Spleen (tissue), 11 donors: ENCODE results near the gene ITPR2. TPM values are rescaled to one million over a fixed set of nuclear protein-coding genes. Genes with fewer than 3 reads are reported as not detected.

Source experiments
- DNase-seq: peaks from one replicate; pipeline ENCODE4 v3.0.0-alpha.2; 2020
- H3K27ac ChIP-seq, 8 donors: fragments of 200-600 bp; sonication (generic) in 7 of 8; 1 replicate in 4 of 8; 2 replicates in 4 of 8; pipeline versions ENCODE4 v1.5.0 to v1.8.0; 2016 to 2021; ENCODE audit warnings: inconsistent platforms in 4 of 8, mild to moderate bottlenecking in 4 of 8, moderate library complexity in 1 of 8
- H3K27me3 ChIP-seq, 7 donors: fragments of 200-600 bp; sonication (generic) in 6 of 7; replicated peaks in 1 of 7; 1 replicate in 4 of 7; 2 replicates in 3 of 7; pipeline versions ENCODE4 v1.5.0 to v1.8.0; 2016 to 2021; ENCODE audit warnings: inconsistent platforms in 3 of 7, mild to moderate bottlenecking in 1 of 7
- H3K36me3 ChIP-seq, 6 donors: fragments of 200-600 bp; sonication (generic) in 5 of 6; 1 replicate in 4 of 6; 2 replicates in 2 of 6; pipeline versions ENCODE4 v1.5.0 to v1.8.0; 2016 to 2021; ENCODE audit warnings: inconsistent platforms in 2 of 6
- H3K4me1 ChIP-seq, 6 donors: fragments of 200-600 bp; sonication (generic) in 5 of 6; 1 replicate in 3 of 6; 2 replicates in 3 of 6; pipeline versions ENCODE4 v1.5.0 to v1.8.0; 2016 to 2021; ENCODE audit warnings: inconsistent platforms in 3 of 6
- H3K4me3 ChIP-seq, 8 donors: fragments of 200-600 bp; sonication (generic) in 7 of 8; 1 replicate in 4 of 8; 2 replicates in 4 of 8; pipeline versions ENCODE4 v1.5.0 to v1.8.0; 2016 to 2021; ENCODE audit warnings: inconsistent platforms in 4 of 8, mild to moderate bottlenecking in 4 of 8, moderate library complexity in 2 of 8
- H3K9me3 ChIP-seq, 8 donors: fragments of 200-600 bp; sonication (generic) in 7 of 8; 1 replicate in 4 of 8; 2 replicates in 4 of 8; pipeline versions ENCODE4 v1.5.0 to v1.8.0; 2016 to 2021; ENCODE audit warnings: inconsistent platforms in 4 of 8
- POLR2A ChIP-seq, 3 donors: fragments of 450-650 bp; IDR thresholded peaks; one replicate each; pipeline ENCODE4 v1.5.1; 2017; ENCODE audit warnings: antibody characterized with exemption in 3 of 3, mild to moderate bottlenecking in 1 of 3
- POLR2AphosphoS5 ChIP-seq, 3 donors: sonication (generic); formaldehyde crosslinking; IDR thresholded peaks; one replicate each; pipeline ENCODE4 v1.5.1; 2017; ENCODE audit warnings: antibody characterized with exemption in 3 of 3
- WGBS, 5 donors: extraction: QIAGEN DNeasy Blood & Tissue Kit in 3 of 5; methylation state at CpG; one replicate each; pipeline versions ENCODE4 v1.1.5 to v1.1.7; 2013 to 2018; 5-methylcytosine and 5-hydroxymethylcytosine counted together
- intact Hi-C: fragments of 100-400 bp; cut with DNase I; formaldehyde crosslinking; loops from one replicate; pipeline ENCODE4 v1.15.0; 2023; ENCODE audit warnings: low total_unique reads
- polyA plus RNA-seq, 3 donors: library from polyadenylated mRNA; stranded (reverse); fragments of 200-250 nt; gene quantifications; one replicate each; pipeline ENCODE4 v1.2.1, GENCODE V29; 2013
- total RNA-seq, 7 donors: library from RNA; depleted of rRNA in 3 of 7; stranded (reverse); fragments of >200 nt in 3 of 7; fragmentation: NEBNext Ultra II Directional in 4 of 7; extraction: Animal tissue kit (Norgen Biotek cat#: 25700) in 4 of 7; gene quantifications; one replicate each; pipeline versions ENCODE4 v1.1.0 to v1.2.1, GENCODE V29; 2016 to 2021
- TF ChIP-seq, protein P1 (sequence below), 11 experiments: fragments of 200-600 bp in 7 of 11; fragments of 450-650 bp in 4 of 11; sonication (generic) in 4 of 11; IDR thresholded peaks in 8 of 11; conservative IDR thresholded peaks in 3 of 11; 1 replicate in 7 of 11; 2 replicates in 4 of 11; pipeline versions ENCODE4 v1.4.0 to v1.8.0; 2016 to 2021; ENCODE audit warnings: antibody characterized with exemption in 11 of 11, inconsistent platforms in 4 of 11, mild to moderate bottlenecking in 1 of 11
- donor health status: healthy with polysubstance abuse.
- donor health status: DM: no; HTN: no; CAD: no; lungs with moderate emphysema.
- donor health status: DM: no; HTN: no; CAD: no.
- donor health status: Bipolar disorder and iron deficiency.
- donor health status: healthy.
- donor health status: DM: no; HTN: no; CAD: no.
- donor health status: DM: yes; HTN: yes; CAD: no.

Gene ITPR2
- total and polyA plus RNA-seq, 10 donors: 3.2 to 105 (median 60.4) TPM

DNA sequence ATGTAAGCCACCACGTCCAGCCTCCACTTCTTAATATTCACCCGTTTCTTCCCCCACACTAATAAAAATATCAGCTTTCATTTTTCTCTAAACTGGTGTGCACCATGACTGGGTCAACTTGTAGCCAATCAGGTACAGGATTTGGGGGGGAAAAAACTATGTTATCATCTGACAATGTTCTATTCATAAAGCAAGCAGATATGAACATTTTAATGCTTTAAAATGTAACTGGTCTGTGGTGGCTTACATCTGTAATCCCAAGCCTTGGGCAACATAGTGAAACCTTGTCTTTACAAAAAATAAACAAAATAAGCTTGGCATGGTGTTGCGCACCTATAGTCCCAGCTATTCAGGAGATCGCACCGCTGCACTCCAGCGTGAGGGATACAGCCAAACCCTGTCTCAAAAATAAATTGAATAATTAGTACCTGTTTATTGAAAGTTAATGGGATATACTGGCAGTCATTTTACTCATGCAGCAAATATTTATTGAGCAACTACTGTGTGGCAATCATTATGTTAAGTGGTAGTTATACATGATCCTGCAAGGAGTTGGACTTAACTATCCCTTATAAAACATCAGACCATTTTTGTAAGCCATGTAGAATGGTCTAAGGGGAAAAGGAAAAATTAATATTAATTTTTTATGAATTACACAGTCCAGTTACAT, 15.3 kb upstream of the ITPR2 start:
- no peaks in the 10 kb centered on the region for H3K9me3 ChIP-seq
- H3K27ac ChIP-seq: no peak overlapping the region
- no peaks in the 10 kb centered on the region for H3K27me3 ChIP-seq
- TF ChIP-seq POLR2A (IDR thresholded peaks at IDR 0.05) (no peak), POLR2AphosphoS5 (IDR thresholded peaks at IDR 0.05) (no peak)
- TF ChIP-seq, protein P1, sequence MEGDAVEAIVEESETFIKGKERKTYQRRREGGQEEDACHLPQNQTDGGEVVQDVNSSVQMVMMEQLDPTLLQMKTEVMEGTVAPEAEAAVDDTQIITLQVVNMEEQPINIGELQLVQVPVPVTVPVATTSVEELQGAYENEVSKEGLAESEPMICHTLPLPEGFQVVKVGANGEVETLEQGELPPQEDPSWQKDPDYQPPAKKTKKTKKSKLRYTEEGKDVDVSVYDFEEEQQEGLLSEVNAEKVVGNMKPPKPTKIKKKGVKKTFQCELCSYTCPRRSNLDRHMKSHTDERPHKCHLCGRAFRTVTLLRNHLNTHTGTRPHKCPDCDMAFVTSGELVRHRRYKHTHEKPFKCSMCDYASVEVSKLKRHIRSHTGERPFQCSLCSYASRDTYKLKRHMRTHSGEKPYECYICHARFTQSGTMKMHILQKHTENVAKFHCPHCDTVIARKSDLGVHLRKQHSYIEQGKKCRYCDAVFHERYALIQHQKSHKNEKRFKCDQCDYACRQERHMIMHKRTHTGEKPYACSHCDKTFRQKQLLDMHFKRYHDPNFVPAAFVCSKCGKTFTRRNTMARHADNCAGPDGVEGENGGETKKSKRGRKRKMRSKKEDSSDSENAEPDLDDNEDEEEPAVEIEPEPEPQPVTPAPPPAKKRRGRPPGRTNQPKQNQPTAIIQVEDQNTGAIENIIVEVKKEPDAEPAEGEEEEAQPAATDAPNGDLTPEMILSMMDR (IDR thresholded peaks at IDR 0.05 in 8 of 11, conservative IDR thresholded peaks at IDR 0.05 in 3 of 11): no peak
- intact Hi-C loops: no loop called here
- DNase-seq: no peak
- WGBS, 5 donors: 78 to 95% (median 86%) methylated on average over 6 of the region's 6 CpGs
- peaks cover 0 to 23% (median 8%) of the 10 kb centered on the region in 6 donors for H3K4me1 ChIP-seq
- H3K4me3 ChIP-seq: no peak overlapping the region
- H3K36me3 ChIP-seq: no peaks in the 10 kb centered on the region

DNA sequence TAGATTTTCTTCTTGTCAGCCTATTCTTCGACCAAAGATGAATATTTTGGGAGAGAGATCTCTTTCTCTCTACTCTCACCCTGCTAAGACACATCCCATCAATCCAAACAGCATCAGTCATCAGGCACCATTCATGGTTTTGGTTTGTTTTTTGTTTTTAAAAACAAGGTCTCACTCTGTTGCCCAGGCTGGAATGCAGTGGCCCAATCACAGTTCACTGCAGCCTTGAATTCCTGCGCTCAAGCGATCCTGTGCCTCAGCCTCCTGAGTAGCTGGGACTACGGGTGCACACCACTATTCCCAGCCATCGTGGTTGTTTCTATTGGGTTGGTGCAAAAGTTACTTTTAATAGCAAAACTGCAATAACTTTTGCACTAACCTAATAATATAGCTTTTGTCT, 14.4 kb upstream of the ITPR2 start:
- Histone ChIP-seq H3K27me3 (no peaks in the 10 kb centered on the region), H3K4me3 (no peak overlapping the region), H3K27ac (no peak overlapping the region), H3K9me3 (no peaks in the 10 kb centered on the region), H3K36me3 (no peaks in the 10 kb centered on the region), H3K4me1 (peaks cover 0 to 22% (median 8%) of the 10 kb centered on the region in 6 donors)
- no peak for DNase-seq
- intact Hi-C loops: no loop called here
- 94 to 97% (median 96%) methylated on average over 5 of the region's 5 CpGs for WGBS, 5 donors
- TF ChIP-seq, protein P1 (IDR thresholded peaks at IDR 0.05 in 8 of 11, conservative IDR thresholded peaks at IDR 0.05 in 3 of 11): no peak
- no peak for TF ChIP-seq POLR2AphosphoS5 (IDR thresholded peaks at IDR 0.05)

DNA sequence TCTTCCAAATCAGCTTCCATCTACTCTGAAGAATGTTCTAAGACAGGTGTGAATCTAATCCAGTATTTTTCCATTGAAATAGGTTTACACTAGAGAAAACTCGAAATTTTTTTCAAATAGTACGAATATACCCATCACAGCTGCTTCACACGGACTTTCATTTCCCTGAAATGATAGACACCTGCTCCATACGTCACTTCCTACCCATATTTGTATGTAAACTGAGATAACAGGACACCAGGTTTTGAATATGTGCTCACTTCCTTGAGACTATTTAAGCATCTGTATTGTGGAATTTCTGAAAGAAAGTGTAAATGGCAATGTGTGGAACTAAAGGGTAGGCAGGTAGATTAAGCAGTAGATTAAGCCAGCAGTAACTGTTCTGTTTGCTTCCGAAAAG, 13.4 kb upstream of the ITPR2 start:
- no peaks in the 10 kb centered on the region for H3K36me3 ChIP-seq
- no peaks in the 10 kb centered on the region for H3K27me3 ChIP-seq
- H3K9me3 ChIP-seq: no peaks in the 10 kb centered on the region
- no peak for TF ChIP-seq POLR2AphosphoS5 (IDR thresholded peaks at IDR 0.05)
- TF ChIP-seq, protein P1 (IDR thresholded peaks at IDR 0.05 in 8 of 11, conservative IDR thresholded peaks at IDR 0.05 in 3 of 11): no peak
- TF ChIP-seq POLR2A (IDR thresholded peaks at IDR 0.05): no peak
- H3K4me3 ChIP-seq: peak overlapping the region in 1 of 8 donors; percentile 21
- intact Hi-C loops: no loop called here
- DNase-seq: no peak
- H3K4me1 ChIP-seq: peaks cover 0 to 22% (median 8%) of the 10 kb centered on the region in 6 donors
- 48 to 69% (median 54%) methylated on average over 5 of the region's 5 CpGs for WGBS, 5 donors
- peak overlapping the region in 3 of 8 donors; percentile 45 to 52 (median 46) for H3K27ac ChIP-seq

DNA sequence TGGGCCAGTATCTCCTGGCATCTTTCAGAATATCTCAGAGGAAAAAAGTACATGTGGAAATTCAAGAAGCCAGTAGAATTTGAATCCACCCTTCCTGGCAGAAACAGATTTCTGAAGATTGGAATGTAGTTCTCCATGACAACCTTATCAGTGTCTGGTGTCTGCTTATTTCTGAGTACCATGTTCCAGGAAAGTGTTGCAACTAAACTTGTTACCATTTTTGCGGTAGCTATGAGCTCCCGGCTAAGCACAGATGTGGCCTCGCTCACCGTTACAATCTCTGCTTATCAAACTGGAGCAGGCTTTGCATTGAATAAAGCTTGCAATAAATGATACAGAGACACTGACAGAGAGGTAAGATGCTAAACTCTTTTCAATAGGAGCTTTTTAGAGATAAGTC, 13.0 kb upstream of the ITPR2 start:
- Histone ChIP-seq H3K4me3 (peak overlapping the region in 1 of 8 donors; percentile 21), H3K27me3 (no peaks in the 10 kb centered on the region), H3K27ac (peak overlapping the region in 3 of 8 donors; percentile 45 to 52 (median 46)), H3K9me3 (no peaks in the 10 kb centered on the region), H3K4me1 (peaks cover 0 to 22% (median 8%) of the 10 kb centered on the region in 6 donors), H3K36me3 (no peaks in the 10 kb centered on the region)
- 21 to 49% (median 31%) methylated on average over 4 of the region's 4 CpGs for WGBS, 5 donors
- no peak for DNase-seq
- TF ChIP-seq POLR2AphosphoS5 (IDR thresholded peaks at IDR 0.05): no peak
- TF ChIP-seq, protein P1 (IDR thresholded peaks at IDR 0.05 in 8 of 11, conservative IDR thresholded peaks at IDR 0.05 in 3 of 11): no peak
- TF ChIP-seq POLR2A (IDR thresholded peaks at IDR 0.05): no peak
- intact Hi-C loops: no loop called here
